Activated naive CD8-positive, alpha-beta T cell treated with anti-CD3 and anti-CD28 coated beads for 36 hours (primary cell): ENCODE measurements around the gene ERCC3. TPM values are rescaled to one million over a fixed set of nuclear protein-coding genes. Genes with fewer than 3 reads are reported as not detected.

ENCODE experiments used
- total RNA-seq, 2 experiments: library from RNA; stranded (reverse); gene quantifications; one replicate each; pipeline ENCODE4 v1.2.3, GENCODE V29; 2021

ERCC3 gene
- total RNA-seq, 2 experiments from 2014 or later: 51.7 to 53.2 TPM

Other genes starting within 250 kb of the ERCC3 start
- gene BIN1, start 187.0 kb downstream of the ERCC3 start, total RNA-seq: 100 to 1,000 TPM in 1 of 2 experiments, 10 to 100 TPM in 1; 98.8 to 101 TPM
- gene CYP27C1, start 73.8 kb downstream of the ERCC3 start, total RNA-seq: not detected
- gene MAP3K2, start 93.8 kb upstream of the ERCC3 start, total RNA-seq: 10 to 100 TPM; 41.1 to 43.2 TPM
- not detected for gene PROC, start 124.3 kb upstream of the ERCC3 start, total RNA-seq
- 10 to 100 TPM; 52.5 to 58.7 TPM for gene IWS1, start 232.3 kb upstream of the ERCC3 start, total RNA-seq
- gene MYO7B, start 241.5 kb upstream of the ERCC3 start, total RNA-seq: under 1 TPM; 0.62 to 0.88 TPM